ENCODE results near the gene ALDH4A1.
"Not testable (repeated sequence)": the region's sequence is repeated elsewhere in the genome, so short reads cannot be mapped to it uniquely, and the experiment has no call there.

Gene ALDH4A1

DNA sequence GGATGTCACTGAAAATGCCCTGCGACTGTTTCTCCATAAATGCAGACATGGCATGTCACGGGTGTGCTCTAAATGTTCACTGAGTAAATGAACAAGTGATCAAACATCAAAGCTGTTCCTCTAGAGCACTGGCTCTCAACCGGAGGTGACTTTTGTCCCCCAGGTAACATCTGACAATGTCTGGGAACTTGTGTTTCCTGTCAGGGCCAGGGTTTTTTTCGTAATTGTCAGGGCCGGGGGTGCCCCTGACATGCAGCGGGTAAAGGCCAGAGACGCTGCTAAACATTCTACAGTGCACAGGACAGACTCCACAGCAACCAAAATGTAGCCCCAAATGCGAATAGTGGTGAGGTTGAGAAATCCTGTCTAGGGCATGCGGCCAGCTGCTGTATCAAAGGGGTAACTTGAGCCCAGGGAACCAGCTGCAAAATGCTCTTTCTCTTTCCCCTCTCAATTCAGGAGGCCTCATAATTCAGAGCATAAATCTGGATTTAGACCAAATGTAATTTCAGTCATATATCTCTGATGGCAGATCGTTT, 2.0 kb downstream of the ALDH4A1 start:
- DNase-seq (ENCODE audit: low read depth) = no peak

DNA sequence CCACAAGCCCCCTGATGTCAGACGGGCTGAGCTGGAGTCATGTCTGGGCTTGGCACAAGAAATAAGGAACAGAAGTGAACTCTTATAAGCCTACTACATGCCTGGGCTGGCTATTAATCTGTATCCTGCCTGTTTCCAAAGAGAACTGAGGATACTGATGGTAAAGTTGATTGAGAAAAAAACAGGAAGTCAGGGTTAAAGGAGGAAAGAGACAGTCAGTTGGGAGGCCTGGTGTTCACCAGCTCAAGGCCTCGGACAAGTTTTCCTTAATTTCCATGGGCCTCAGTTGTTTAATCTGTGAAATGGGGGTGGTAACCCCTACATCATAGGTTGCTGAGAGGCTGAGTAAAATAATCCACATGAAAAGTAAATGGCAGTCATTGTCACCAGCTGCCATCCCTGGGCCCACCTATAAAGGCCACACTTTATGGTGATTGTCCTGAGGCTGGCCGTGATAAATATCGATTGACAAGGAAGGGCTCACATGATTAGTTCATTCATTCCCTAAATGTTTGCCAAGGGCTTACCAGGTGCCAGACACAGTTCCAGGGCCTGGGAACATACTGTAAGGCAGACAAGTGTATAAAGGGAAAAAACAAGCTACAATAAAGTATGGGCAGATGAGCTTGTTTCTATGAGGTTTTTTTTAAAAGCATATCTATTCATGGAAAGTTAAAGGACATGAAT, 2.8 kb downstream of the ALDH4A1 start:
- DNase-seq (ENCODE audit: low read depth) = no peak

DNA sequence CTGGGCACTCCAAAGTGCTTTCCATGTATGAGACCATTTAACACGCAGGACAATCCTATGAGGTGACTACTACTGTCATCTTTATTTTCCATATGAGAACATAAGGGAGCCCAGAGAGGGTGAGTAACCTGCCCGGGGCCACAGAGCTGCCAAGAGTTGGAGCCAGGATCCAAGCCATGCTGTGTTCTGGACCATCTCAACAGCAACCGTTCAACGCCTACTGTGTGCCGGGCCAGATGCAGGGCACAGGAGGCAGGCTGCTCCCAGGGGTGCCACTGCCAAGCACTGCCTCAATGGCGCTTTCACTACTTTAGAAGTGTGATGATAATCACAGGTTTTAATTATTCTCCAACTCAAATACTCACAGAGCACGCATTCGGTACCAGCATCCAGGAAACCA, 3.8 kb downstream of the ALDH4A1 start:
- no peak for DNase-seq (ENCODE audit: low read depth)

GRCh38 chr1:18895317-18895716, 7.0 kb downstream of the ALDH4A1 start:
- no peak for DNase-seq (ENCODE audit: low read depth)

GRCh38 chr1:18893120-18893519, 9.2 kb downstream of the ALDH4A1 start:
- DNase-seq (ENCODE audit: low read depth) = no peak

DNA sequence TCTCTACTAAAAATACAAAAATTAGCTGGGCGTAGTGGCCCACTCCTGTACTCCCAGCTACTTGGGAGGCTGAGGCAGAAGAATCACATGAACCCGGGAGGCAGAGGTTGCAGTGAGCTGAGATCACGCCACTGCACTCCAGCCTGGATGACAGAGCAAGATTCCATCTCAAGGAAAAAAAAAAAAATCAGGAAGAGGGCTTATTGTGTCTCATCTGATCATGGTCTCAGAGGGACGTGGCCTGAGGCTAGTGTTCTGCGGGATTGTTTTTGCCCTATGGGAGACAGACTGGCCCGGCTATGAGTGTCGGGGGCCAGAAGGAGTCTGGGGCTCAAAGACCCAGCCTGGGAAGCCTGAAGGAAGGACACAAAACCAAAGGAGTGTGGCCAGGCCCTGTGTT, 10.5 kb downstream of the ALDH4A1 start:
- DNase-seq (ENCODE audit: low read depth) = not testable (repeated sequence)

DNA sequence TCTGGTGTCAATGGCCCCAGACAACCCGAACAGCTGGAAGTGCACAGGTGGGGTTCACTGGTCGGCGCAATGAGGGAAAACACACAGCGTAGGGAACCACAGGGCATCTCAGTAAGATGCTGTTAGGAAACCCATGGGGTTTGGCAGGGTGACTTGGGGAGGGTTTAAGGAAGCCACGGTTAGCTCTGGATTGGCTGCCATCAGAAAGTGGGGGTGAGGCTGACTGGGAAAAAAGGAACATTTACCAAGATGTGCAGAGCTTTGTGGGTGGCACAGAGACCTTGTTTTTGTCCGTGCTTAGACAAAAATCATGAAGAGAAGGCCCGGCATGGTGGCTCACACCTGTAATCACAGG, 11.0 kb downstream of the ALDH4A1 start:
- DNase-seq (ENCODE audit: low read depth) = no peak

DNA sequence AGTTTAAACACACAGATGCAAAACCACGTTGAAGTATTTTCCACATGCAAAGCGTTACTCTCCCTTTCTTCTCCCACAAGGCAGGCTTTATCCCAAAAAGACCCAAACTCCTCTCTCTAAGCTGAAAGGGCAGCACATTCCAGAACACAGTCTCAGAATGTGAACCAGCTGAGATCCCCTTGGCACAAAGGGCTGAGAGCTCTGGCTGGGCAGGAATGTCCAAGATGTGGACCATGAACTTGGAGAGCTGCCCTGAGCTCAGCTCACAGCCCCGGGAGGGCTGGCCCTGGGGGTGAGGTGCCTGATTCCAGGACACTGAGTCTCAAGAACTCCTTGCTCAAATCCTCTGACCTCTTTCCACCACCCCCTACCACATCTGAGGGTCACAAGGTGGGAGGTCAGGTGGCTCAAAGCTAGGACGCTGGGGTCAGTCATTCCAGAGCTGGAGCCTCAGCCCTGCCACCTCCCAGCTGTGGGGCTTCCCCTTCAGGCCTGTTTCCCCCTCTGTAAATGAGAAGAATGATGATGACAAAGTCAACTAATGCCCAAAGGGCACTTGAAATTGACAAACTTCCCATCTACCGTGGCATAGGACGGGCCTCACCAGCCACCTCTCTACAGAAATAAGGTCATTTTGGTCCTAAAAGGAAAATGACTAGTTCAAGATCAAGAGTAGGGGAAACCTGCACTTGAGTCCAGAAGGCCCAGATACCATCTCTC, 11.5 kb downstream of the ALDH4A1 start:
- DNase-seq (ENCODE audit: low read depth) = no peak

DNA sequence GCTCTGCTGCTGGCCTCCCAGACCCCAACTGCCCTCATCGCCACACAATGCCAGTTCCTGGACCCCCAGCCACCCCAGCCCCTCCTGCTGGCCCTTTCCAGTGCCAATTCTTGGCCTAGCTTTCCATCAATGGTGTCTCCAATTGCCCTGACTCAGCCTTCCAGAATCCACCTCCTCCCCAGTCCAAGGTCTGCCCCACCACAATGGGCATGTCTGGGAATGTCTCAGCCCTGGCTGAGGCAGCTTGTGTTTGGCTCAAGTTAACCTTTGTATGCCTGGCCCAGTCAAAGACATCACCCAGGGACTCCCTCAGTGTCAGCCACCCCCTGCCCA, 16.4 kb downstream of the ALDH4A1 start:
- no peak for DNase-seq (ENCODE audit: low read depth)

- no peak for DNase-seq (ENCODE audit: low read depth)
Observed at GRCh38 chr1:18885311-18886002, 16.9 kb downstream of the ALDH4A1 start.

- no peak for DNase-seq (ENCODE audit: low read depth)
Observed at GRCh38 chr1:18884727-18885126, 17.6 kb downstream of the ALDH4A1 start.

DNA sequence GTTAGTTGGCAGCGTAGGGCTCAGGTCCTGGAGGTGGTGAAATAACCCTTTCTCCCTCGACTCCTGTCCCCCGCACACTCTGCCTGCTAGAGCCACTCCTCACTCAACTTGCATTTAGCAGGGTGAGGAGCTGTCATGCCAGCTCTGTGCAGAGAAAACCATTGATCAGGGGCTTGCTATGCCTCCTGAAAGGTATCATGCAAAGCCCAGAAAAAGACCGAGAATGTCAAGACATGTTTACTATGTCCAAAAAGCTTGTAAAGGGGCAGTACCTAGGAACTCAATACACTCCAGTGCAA, 18.0 kb downstream of the ALDH4A1 start:
- DNase-seq (ENCODE audit: low read depth) = no peak

DNA sequence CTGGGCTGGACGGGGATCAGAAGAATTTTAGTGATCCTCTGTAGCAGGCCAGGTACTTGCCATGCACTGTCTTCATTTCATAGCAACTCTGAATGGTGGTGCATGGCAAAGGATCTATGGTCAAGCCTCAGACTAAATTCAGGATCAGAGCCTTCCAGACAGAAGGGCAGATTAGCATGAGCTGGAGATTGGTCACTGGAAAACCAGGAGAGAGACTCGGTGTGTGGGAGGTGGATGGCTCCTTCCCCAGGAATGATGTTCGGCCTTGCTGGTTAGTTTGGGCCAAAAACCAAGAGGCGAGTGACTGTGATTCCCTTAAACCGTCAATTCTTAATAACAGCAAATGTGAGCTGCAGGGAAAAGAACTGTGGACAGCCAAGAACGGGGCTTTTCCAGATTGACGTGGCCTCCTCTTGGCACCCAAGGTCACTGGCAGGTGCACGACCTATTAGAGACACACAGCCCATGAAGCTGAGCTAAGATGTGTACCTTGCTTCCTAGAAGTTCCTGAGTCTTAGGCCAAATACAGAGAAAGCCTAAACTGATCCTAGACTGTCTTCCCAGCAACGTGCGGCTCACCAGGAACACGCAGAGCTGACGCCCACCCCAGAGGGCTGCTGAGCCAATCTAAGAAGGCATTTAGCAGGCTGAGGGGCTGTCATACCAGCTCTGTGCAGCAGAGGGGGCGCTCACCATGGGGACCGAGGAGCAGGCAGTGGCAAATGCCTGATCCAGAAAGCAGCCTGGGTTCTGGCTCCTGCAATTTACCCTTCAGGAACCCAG, 18.5 kb downstream of the ALDH4A1 start:
- DNase-seq (ENCODE audit: low read depth) = no peak

DNA sequence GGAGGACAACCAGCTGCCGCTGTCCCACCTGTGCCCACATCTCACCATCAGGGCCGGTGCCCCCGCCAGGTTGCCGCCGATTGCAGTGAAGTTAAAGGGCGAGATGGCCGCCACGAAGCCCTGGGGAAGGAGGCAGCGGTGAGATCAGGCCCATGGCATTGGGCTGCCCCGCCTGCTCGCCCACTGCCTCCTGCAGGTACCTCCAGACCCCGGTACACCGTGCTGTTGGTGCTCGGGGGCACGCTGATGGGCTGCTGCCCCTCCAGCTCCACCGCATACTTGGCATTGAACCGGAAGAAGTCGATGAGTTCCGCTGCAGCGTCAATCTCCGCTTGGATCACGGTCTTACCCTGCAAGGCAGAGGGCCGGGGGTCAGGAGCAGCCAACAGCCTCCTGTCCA, 19.3 kb downstream of the ALDH4A1 start:
- no peak for DNase-seq (ENCODE audit: low read depth)

- DNase-seq (ENCODE audit: low read depth) = no peak
Observed at GRCh38 chr1:18882486-18882885, 19.9 kb downstream of the ALDH4A1 start.

- DNase-seq (ENCODE audit: low read depth) = no peak
Observed at GRCh38 chr1:18881642-18882431, 20.5 kb downstream of the ALDH4A1 start.

DNA sequence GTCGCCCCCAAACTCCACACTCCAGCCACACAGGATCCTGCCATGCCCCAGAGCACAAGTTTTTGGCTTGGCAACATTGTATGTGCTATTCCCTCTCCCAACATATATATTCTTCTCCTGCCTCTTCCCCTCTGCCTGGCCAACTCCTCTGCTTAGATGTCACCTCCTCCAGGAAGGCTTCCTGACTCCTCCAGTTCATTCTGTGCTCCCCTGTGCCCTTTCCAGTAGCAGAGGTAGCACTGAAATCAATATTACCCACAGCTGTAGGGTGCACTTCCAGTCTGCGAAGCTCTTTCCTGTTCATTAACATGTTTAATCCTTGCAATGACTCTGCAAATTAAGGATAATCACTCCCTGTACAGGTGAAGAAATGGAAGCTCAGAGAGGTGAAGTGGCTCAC, 21.2 kb downstream of the ALDH4A1 start:
- no peak for DNase-seq (ENCODE audit: low read depth)

DNA sequence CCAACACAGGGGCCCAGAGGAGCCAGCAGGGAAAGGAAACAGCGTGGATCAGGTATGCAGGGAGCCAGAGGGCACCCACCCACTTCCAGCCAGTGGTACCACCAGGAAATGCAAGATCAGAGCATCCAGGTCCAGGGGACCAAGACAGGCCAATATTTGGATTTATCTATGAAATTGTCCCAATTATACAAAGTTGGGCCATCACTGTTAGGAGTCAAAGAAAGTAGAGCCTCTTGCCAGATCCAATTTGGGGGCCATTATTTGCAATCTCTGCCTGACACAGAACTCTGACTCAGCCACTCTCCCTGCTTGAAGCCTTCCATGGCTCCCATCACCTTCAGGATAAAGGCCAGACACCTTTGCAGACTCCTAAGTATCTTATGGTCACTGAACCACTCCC, 21.8 kb downstream of the ALDH4A1 start:
- no peak for DNase-seq (ENCODE audit: low read depth)

DNA sequence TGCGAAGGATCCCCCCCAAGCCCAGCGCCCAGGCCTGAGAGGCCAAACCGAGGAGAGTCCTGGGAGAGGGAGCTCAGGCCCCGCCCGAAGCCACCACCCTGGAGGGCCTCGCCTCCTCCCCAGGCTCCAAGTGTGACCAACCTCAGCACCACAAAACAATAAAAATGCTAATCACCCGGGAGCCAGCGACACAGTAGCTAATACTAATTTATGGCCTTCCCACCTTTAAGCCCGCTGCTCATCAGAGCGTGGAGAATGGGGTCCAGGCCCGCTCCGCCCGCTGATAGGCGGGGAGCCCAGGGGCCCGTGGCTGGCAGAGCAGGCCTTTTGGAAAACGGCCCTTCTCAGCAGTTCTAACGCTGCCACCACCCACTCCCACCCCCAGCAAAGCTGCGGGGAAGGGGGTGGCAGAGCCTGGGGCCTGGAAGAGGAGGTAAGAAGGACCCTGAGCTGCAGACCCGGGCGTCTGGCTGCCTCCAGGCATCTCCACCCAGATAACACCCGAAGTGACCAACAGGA, 22.5 kb downstream of the ALDH4A1 start:
- no peak for DNase-seq (ENCODE audit: low read depth)

DNA sequence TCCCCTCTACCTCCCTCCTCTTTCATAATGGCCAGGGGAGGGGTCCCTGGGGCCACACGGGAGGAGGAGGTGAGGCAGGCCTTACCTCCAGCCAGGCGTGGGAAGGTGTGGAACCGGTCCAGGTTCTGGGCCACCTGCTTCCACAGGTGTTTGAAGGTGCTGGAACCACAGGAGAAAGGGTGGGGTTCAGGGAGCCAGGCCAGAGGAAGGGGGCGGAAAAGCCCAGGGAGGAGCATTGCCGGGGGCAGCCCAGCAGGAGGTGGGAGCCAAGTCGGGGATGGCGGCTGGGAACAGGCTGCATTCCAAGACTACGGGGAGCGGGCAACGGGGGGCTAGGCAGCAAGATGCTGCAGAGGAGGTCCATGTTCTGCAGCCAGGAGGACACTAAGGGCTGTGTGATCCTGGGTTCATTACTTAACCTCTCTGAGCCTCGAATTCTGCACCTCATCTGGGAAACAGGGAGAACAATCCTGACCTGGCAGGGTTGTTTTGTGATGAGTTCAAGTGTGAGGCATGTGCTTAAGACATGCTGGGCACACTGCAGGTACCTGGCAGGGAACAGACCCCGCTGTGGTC, 23.1 kb downstream of the ALDH4A1 start:
- no peak for DNase-seq (ENCODE audit: low read depth)

DNA sequence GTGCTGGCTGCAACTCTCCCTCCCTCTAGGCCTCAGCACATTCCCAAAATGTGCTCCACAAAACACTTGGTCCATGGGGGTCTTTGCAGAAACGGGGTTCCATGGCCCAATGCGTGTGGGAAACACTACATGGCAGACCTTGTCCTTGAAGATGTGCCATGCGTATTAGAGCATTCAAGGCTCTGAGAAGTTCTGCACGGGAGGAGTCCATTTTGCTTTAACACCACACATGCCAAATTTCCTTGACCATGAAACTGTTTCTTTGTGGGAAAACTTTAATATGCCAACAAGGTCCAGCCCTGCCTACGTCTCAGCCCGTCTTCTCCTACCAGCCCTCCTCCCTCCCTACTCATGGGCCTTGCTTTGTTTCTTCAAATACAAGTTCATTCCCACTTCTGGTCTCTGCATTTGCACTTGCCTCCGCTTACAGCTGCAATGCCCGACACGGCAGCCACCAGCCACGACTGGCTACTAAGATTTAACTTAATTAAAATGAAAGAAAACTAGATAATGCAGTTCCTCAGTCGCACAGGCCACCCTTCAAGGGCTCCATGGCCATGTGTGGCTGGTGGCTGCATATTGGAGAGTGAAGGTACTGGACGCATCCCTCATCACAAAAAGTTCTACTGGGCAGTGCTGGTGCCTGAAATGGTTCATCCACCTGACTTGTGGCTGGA, 23.7 kb downstream of the ALDH4A1 start:
- DNase-seq (ENCODE audit: low read depth) = no peak

Data from non-pigmented ciliary epithelial cell (primary cell).